GM19467 (cell line): ENCODE data around the gene CCND1.

Experiments
- ATAC-seq: cut with Tn5 transposase; IDR thresholded peaks from one replicate; pipeline ENCODE4 v1.9.1; 2021; ENCODE audit warnings: mild to moderate bottlenecking, moderate library complexity; ENCODE audit not compliant: unreplicated experiment

CCND1 gene

DNA sequence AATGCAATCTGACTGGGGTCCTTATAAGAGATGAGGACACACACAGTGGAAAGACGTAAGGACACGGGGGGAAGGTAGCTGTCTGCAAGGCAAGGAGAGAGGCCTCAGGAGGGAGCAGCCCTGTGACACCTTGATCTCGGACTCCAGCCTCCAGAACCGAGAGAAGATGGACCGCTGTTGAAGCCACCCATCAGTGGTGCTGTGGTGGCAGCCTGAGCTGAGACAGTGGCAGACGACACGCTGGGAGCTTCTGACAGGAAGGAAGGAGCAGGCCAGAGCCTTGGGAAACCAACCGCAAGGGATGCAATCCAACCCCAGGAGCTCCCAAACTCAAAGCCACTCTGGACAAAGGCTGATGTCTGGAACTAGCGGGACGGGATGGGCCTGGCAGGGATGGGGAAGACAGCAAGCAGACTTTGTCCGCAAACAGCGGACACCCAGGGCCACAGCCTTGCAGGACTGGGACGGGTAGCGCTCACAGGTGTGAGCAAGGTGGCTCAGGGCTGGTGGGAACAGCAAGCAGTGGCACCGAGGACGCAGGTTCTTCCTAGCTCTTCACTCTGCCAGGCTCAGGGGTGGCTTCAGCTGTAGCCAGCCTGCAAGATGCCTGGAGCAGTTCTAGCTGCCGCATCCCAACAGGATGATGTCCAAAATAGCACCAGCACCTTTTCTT lies 23.3 kb downstream of the CCND1 start:
- no peak for ATAC-seq

DNA sequence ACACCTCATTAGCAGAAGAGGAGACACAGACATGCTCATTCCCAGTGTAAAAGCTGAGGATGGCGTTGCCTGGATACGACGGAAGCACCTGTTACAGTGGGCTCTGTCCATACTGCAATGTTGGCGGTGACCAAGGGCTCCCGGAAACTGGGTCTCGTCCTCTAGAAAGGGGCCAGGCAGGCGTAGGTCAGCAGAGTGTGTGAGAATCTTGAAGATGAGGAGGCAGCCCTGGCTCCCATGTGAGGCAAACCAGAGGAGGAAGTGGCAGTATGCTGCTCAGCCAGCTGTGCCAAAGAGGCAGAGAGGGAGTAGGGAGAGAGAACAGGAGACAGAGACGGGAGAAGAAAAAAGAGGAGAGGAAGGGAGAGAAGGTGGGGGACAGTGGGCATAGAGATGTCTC lies 23.9 kb downstream of the CCND1 start:
- no peak for ATAC-seq

DNA sequence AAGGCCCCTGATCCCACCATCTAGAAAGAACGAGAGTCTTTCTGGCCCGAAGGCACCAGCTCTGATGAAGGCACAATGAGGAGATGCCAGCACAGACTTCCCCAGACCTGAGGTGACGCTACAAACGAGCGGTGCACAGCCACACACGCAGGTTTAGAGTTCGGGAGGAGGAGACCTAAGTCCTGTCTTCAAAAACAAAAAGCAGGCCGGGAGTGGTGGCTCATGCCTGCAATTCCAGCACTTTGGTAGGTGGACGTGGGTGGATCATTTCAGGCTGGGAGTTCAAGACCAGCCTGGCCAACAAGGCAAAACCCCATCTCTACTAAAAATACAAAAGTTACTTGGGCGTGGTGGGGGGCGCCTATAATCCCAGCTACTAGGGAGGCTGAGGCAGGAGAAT lies 24.7 kb downstream of the CCND1 start:
- ATAC-seq = no peak

DNA sequence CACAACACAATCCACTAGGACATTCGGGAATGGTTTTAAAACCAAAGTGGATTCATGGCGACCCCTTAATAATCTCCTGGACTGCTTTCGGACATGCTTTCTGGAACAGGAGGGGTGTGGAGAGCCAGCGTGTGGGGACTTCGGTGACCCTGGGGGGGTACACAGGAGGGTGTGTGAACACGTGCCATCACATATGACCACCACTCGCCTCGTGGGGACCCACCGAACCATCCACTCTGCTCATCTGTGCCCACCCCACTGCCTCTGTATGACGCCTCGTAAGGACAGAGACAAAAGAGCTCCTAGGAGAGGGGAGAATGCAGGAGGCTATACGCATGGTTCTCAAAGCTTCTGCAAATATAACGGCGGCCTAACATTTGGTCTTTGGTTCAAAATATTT lies 25.3 kb downstream of the CCND1 start:
- ATAC-seq = no peak

DNA sequence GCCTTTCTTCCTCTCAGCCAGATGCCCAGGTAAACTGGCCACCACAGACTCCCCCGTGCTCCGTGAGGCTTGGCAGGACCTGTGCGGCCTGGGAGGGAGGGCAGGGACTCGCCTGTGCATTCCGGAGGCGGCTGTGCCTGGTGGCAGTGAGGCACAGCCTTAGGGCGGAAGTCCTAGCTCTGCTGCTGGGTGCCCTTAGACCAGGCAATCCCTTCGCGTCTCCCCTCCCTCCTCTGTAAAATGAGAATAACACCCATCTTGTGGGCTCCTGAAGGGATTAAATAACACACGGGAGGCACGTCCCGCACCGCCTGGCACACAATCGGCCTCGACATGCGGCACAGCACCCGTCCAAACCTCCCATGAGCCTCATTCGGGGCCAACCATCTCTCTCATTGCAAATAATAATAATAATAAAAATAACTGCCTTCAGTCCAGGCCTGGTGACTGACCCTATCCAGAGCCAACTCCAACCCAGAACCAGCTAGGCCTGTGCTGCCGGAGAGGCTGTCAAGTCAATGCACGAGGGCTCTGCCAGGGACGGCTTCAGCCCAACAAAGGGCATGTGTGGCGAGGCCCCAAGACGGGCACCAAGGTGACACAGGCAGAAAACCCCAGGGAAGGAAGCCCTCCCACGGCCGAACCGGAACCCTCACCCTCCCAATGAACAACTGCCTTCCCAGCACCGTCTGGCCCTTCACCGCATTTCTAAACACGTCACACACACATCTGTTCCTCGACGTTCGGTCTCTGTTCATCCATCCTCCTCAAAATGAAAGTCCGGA lies 26.0 kb downstream of the CCND1 start:
- ATAC-seq = no peak

DNA sequence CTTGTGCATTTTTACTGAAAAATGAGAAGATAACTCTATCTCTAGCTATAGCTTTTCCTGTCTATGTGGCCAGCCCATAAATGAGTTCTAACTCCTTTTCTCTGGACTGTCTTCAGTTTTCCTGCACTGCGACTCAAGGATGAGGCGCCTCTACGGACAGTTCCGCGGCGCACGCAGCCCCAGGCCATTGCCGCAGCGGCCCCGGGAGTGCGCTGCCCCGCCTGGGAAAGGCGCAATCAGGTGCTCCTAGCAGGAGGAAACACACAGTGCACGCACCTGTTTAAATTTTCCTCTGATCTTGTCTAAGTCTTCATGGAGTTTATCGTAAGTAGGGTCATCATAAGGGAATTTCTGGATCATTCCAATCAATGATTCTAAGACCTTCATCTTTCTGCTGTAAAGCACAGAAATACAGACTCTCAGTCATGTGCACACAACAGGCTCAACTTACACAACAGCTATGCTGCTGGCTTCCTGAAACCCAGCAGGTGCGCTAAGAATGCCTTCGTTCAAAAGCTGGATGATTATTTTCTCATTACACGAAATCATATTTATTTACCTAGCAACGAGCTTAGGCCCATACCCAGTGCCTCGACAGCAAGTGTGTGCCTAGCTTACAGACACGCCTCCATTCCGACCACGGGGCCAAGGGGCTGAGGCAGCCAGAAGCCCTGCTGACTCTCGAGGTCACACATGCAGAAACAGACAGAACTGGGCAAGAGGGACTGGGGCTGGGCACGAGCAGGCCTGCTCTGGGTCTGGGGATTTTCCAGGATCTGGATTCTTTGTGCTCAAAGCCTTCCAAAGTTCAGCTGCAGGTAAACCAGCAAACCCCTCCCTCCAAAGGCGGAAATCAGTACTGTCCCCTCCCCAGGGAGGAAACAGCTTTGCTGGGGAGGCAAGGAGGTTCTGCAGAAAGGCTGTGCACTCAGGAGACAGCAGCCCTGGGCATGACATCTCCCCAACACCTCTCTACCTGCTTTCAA lies 27.0 kb downstream of the CCND1 start:
- ATAC-seq = no peak

DNA sequence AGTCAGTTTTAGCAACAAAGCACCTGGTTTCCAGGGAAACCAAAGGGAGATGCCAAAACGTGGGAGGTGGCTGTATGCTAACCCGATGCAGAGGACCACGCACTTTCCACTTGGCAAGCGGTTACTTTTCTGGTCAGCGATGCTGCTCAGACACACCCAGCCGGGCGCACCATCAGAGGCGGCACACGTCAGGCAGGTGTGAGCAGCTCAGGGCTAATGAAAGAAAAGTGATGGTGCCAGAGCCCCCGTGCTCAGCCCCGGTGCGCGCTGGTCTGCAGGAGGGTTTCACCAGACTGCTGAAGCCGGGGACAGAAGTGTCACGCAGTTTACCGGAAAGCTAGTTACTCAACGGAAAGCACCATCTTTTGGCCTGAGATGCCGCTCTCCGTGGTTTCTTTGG lies 28.5 kb downstream of the CCND1 start:
- no peak for ATAC-seq

DNA sequence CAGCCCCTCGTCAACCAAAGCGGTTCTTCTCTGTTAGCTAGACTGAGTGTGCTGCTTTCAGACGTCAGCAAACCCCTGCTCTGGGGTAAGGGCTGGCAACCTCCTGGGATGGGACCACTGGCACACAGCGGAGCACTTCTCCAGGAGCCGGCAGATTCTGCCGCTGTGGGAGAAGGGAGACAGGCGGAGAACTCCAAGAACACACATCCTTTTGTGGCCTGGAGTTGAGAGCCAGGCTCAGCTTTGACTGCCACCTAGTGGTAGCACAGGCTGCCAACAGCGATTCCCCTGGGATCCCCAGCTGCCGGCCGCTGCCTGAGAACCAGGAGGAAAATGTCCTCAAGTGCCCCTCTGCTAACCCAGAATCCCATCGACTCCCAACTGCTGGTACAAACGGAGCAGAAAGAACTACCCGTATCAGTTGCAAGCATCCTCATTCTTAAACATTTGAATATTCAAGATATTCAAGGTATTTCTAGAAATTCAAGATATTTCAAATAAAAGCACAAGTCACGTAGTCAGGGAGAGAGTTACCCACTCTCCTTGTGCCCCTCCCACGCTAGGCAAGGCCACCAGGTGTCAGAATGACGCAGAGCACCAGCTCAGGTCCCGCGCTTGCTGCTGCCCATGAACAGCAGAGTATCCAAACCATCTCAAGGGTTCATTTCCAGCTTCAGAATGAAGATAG lies 29.3 kb downstream of the CCND1 start:
- ATAC-seq = no peak

DNA sequence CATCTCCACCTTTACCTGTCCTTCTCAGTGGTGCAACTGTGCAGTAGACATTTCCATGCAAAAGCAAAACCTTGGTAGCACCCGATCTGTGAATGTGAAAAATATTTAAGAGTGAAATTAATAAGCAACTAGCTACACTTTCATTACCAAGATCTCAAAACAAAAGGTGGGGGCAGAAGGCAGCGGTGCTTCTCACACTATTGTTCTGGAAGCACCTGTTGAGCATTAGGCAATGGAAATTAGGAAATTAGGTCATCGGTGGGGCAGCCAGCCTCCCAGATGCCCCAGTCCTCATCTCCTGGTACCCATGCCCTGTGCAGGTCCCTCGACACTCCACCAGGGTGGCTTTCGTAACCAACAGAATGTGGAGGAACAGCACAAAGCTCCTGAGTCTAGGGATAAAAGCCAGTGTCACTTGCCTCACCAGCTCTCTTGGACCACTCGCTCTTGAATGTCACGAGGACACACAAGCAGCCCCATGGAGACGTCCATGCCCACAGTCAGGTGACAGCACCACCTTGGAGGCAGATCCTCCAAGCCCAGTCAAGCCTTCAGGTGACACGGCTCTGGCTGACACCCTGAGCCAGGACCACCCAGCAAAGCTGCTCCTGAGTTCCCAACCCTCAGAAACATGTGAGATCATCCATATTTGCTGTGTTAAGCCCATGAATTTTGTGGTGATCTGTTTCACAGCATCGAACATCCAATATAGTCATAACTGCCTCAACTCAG lies 30.9 kb downstream of the CCND1 start:
- no peak for ATAC-seq

DNA sequence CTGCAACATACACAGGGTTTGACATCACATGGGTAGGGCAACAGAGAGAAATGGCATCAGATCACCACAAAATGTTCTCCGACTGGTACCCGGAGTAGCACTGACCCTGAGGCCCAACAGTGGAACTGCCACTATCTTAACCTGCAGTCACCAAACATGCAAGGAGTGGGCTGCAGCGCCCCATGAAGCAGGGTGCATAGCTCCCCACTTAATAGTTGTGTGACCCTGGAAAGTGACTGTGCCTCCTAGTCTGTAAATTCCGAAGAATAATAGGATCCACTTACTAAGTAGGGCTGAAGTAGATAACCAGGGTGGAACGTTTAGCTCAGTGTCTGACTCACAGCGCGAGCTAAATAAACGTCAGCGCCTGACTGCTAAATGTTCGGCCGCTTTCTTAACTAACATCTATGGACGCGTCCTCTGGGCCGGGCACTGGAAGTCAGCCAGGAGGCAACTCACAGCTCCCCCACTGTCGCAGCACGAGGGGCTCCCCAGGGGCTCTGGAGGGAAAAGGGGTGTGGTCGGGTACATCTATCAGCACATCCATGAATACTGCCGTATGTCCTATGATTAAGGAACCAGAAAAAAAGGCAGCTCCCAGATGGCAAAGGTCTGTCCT lies 33.4 kb downstream of the CCND1 start:
- no peak for ATAC-seq

DNA sequence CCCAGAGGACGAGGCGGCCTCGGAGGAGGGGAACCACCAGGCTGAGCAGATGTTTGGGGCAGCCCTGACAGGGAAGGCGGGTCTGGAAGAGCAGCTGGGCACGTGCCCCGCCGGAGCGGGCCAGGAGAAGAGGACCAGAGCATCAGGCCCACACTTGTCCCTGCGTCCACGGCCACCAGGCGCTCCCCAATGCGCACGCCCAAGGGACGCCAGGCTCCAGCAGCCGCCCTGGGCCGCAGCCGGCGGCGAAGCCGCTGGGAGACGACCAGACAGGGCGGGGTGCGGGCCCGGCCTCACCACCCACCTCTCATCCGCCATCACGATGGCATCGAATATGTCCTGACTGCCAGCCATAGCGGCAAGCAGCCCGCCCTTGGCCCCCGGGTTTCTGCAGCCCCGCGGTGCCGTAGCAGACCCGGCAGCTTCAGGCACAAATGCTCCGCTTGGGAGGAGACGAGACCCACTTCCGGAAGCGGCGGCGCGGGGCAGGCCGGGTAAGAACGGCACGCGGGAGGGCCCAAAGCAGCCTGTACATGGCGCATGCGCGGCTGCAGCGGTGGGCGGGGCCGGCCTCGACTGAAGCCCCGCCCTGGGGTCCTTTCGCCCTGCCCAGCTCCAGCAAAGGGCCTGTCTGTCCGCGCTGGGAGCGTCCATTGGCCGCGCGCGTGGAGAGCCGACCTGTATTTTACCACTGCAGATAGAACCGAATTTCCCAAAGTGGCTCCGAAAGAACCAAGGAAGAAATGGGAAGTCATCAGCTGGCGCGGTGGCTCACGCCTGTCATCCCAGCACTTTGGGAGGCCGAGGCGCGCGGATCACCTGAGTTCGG lies 34.1 kb downstream of the CCND1 start, which contains the start of gene LTO1:
TSS of gene LTO1 (minus strand) at position 468 of the 829 bp plus-strand sequence. CDS start at position 354, 114 bp downstream.
- ATAC-seq = peak; percentile 77

DNA sequence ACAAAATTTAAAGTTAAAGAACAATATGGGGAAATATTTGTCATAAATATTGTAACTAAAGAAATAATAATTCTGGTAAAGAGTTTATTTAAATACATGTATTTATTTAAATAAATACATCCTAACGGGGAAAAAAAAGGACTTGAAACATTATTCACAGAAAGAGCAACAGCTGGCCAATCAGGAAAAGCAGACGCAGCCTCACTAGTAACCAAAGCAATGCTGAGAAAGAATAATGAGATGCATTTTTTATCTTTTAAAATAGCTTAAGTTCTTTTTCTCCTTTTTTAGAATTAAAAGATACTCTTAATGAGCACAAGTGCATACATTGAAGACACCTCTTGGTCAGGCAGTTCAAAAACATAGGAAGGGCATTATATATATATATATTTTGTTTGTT lies 36.8 kb downstream of the CCND1 start:
- no peak for ATAC-seq

DNA sequence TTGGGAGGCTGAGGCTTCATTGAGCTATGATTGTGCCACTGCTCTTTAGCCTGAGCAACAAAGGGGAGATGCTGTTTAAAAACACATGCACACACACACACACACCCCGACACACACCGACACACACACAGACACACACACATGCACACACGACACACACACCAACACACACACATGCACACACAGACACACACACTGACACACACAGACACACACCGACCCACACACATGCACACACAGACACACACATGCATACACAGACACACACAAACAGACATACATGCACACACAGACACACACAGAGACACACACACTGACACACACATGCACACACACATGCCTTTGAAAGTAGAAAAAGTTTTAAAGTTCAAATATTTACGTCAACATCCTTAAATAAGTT lies 39.7 kb downstream of the CCND1 start:
- ATAC-seq = no peak

DNA sequence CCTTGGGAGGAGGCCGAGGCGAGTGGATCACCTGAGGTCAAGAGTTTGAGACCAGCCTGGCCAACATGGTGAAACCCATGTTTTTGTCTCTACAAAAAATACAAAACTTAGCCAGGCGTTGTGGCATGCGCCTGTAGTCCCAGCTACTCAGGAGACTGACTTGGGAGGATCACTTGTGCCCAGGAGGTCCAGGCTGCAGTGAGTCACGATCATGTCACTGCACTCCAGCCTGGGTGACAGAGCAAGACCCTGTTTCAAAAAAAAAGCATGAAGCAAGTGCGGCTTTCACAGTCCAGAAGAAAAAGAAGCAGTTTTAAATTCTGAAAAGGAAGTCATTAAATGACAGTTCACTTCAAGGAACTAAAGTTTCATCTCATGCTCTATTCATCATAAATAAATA lies 41.3 kb downstream of the CCND1 start:
- no peak for ATAC-seq

DNA sequence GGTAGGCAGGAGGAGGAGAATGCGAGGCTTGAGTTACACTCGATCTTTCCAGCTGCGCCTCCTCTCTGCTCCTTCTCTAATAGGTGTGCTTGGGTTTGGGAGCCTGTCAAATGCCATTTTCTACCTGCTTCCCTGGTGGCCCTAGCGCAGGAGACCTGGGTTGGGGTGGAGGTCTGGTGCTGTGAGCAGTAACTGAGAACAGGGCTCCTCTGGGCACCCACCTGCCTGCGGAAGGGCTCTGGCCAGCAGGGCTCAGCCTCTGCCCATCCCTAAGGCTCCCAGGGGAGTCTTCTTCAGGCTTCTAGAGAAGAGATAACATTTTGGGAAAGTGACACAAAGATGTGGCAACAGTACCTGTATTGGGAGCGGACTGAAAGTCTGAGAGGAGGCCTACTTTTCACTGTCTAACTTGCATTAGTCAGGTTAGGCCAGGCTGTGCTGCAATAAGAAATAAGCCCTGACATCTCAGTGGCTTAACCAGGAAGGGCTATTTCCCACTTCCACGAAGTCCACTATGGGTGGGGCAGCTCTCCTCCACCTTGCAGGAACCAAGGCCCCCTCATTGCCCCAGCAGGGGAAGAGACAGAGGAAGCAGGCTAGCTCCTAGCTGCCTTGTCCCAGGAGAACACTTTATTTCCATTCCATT lies 41.8 kb downstream of the CCND1 start:
- ATAC-seq = no peak

DNA sequence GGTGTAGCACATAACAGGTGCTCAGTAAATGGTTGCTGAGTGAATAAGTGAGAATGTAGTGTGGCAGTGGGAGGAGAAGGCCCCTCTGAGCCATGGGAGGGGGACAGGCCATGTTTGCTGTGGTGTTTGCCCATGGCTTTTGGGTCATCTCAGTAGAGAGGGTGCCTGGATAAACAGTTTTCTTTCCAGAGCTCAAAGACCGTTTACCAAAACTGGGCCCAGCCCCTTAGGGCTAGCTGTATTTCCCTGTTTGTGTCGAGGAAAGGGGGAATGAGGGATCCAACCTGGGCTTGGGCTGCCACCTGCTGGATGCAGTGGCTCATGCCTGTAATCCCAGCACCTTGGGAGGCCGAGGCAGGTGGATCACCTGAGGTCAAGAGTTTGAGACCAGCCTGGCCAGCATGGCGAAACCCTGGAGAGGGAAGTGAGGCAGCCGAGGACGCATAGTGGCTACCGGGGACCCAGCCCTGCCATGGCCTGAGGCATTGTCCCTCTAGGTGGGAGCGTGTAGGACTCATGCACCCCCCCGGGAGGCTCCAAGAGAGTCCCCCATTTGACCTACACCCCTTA lies 42.9 kb downstream of the CCND1 start:
- no peak for ATAC-seq

DNA sequence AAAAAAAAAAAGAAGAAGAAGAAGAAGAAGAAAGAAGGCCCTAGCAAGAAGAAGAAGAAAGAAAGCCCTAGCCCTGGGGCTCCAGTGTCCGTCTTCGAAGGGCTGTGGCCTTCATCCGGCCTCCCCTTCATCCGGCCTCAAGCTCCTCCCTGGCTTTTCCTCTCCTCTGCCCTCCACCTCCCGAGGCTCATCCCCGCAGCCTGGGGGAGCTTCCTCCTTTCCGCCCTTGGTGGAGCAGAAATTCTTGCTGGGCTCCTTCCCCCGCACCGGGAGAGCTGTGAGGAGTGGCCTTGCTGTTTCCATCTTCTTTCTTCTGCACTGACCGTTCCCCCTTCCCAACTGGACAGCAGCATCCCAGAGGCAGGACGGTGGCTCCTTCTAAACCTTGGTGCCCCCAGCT lies 43.7 kb downstream of the CCND1 start:
- no peak for ATAC-seq

DNA sequence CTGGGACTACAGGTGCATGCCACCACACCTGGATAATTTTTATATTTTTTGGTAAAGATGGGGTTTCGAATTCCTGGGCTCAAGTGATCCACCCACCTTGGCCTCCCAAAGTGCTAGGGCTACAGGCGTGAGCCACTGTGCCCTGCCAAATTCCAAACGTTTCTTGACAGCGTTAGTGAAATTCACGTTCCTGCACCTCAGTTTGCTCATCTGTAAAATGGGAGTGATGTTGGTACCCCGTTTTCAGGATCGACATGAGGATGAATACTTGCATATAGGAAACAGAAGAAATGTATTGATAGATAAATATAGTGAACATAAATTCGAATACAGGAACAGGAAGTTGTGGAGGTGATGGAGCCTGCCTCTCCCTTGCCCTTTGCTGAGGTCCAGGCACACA lies 44.4 kb downstream of the CCND1 start:
- no peak for ATAC-seq
